Activated CD4-positive, alpha-beta T cell treated with anti-CD3 and anti-CD28 coated beads, Interleukin-2, amount 50 U/mL, for 24 hours (primary cell): ENCODE results near the gene TBXAS1.

Experiments
- DNase-seq, 2 donors: peaks; one replicate each; pipeline ENCODE4 v3.0.0-alpha.2; 2020; ENCODE audit warnings: low read depth in 1 of 2, low spot score in 1 of 2

TBXAS1 gene

GRCh38 chr7:139942636-139943035, 113.6 kb downstream of the TBXAS1 start:
- no peak for DNase-seq

GRCh38 chr7:139943401-139943800, 114.3 kb downstream of the TBXAS1 start:
- no peak for DNase-seq

GRCh38 chr7:139944248-139944647, 115.2 kb downstream of the TBXAS1 start:
- DNase-seq = no peak

GRCh38 chr7:139946533-139946932, 117.5 kb downstream of the TBXAS1 start:
- no peak for DNase-seq

GRCh38 chr7:139947021-139947420, 118.0 kb downstream of the TBXAS1 start:
- no peak for DNase-seq

GRCh38 chr7:139948167-139948566, 119.1 kb downstream of the TBXAS1 start:
- DNase-seq = no peak

- no peak for DNase-seq
Observed at GRCh38 chr7:139948587-139949335, 119.7 kb downstream of the TBXAS1 start.

GRCh38 chr7:139949629-139950028, 120.6 kb downstream of the TBXAS1 start:
- no peak for DNase-seq

GRCh38 chr7:139950881-139951525, 121.9 kb downstream of the TBXAS1 start:
- no peak for DNase-seq

GRCh38 chr7:139953229-139953628, 124.2 kb downstream of the TBXAS1 start:
- no peak for DNase-seq

- no peak for DNase-seq
Observed at GRCh38 chr7:139955109-139955820, 126.2 kb downstream of the TBXAS1 start.

GRCh38 chr7:139958599-139959284, 129.7 kb downstream of the TBXAS1 start:
- DNase-seq = no peak

- no peak for DNase-seq
Observed at GRCh38 chr7:139959285-139959628, 130.2 kb downstream of the TBXAS1 start.

GRCh38 chr7:139959718-139960117, 130.7 kb downstream of the TBXAS1 start:
- DNase-seq = no peak

GRCh38 chr7:139960157-139960556, 131.1 kb downstream of the TBXAS1 start:
- DNase-seq = no peak

GRCh38 chr7:139965942-139966628, 137.0 kb downstream of the TBXAS1 start:
- DNase-seq = no peak

GRCh38 chr7:139966949-139967348, 137.9 kb downstream of the TBXAS1 start:
- no peak for DNase-seq

GRCh38 chr7:139968931-139969330, 139.9 kb downstream of the TBXAS1 start:
- DNase-seq = no peak

- DNase-seq = no peak
Observed at GRCh38 chr7:139972029-139972428, 143.0 kb downstream of the TBXAS1 start.

GRCh38 chr7:139973101-139974050, 144.3 kb downstream of the TBXAS1 start:
- DNase-seq = no peak
